ENCODE measurements around the gene ENOX1. TPM values are rescaled to one million over a fixed set of nuclear protein-coding genes. Genes with fewer than 3 reads are reported as not detected.

The ENOX1 gene
- total and polyA plus RNA-seq, 9 of the 15 experiments (the other 6 are each of a cell fraction or from before 2014, with no cell fraction given), result not detected

- intact Hi-C loops (cut with micrococcal nuclease) (no loop called here), in situ Hi-C loops (cut with MboI) (no loop called here)
- CTCF ChIA-PET (ENCODE audit: low intra/inter-chr PET ratio), result no interaction called here
- Histone ChIP-seq H2AFZ (ENCODE audit: low read depth, low read length) (no peak overlapping the region), H3K27ac (ENCODE audit: extremely low read depth, low read depth, low read length) (no peak overlapping the region), H3K79me2 (ENCODE audit: control insufficient read depth, insufficient read depth, low read length) (no peaks in the 10 kb centered on the region), H3K9me3 (replicated peaks; ENCODE audit: control insufficient read depth, insufficient read depth, low read depth, low read length) (no peaks in the 10 kb centered on the region), H3K4me2 (ENCODE audit: insufficient read depth, low read length) (no peak overlapping the region), H3K9me1 (ENCODE audit: control insufficient read depth, insufficient read depth, low read length) (no peaks in the 10 kb centered on the region), H3K27me3 (ENCODE audit: control insufficient read depth in 2 of 2, insufficient read depth in 2 of 2, low read length in 2 of 2) (no peaks in the 10 kb centered on the region), H3K4me1 (replicated peaks in 1 of 2; ENCODE audit: control insufficient read depth in 2 of 2, insufficient read depth in 2 of 2, low read length in 2 of 2) (no peaks in the 10 kb centered on the region; a peak in 1 of 5 replicates), H3K36me3 (ENCODE audit: control insufficient read depth, insufficient read depth, low read length) (no peaks in the 10 kb centered on the region), H3K9ac (ENCODE audit: insufficient read depth in 1 of 2, low read depth in 2 of 2, low read length in 2 of 2) (no peak overlapping the region), H4K20me1 (replicated peaks; ENCODE audit: control insufficient read depth, insufficient read depth, low read length) (no peaks in the 10 kb centered on the region), H3K4me3 (no peak overlapping the region)
- 7% methylated on average over 8 of the region's 10 CpGs for WGBS (ENCODE audit: insufficient coverage, low coverage, missing lambda C conversion rate)
- no peak for FAIRE-seq
- POLR2A ChIA-PET, result no interaction called here
- no peak for ATAC-seq
- no peak for DNase-seq (ENCODE audit: extremely low read depth in 1 of 4, low spot score in 3 of 4)
- no peak for TF ChIP-seq TRIM24 (IDR thresholded peaks at IDR 0.05)
- no peak for TF ChIP-seq ZNF740 (CRISPR knock-in tag; IDR thresholded peaks at IDR 0.05)
- TF ChIP-seq ZNF740 (tag; IDR thresholded peaks at IDR 0.05), result no peak
- no peak for TF ChIP-seq SAFB (IDR thresholded peaks at IDR 0.05; ENCODE audit: borderline replicate concordance, low read depth, low read length)
- no peak for TF ChIP-seq NCOA1 (IDR thresholded peaks at IDR 0.05; ENCODE audit: low read depth)
- TF ChIP-seq ZBTB11 (CRISPR knock-in tag; IDR thresholded peaks at IDR 0.05), result no peak
- TF ChIP-seq RFX1 (IDR thresholded peaks at IDR 0.05), result no peak
- TF ChIP-seq MIER1 (IDR thresholded peaks at IDR 0.05; ENCODE audit: low read depth), result no peak
- no peak for TF ChIP-seq ZNF75A (CRISPR knock-in tag; IDR thresholded peaks at IDR 0.05)
- TF ChIP-seq POLR3A (IDR thresholded peaks at IDR 0.05; ENCODE audit: borderline replicate concordance, extremely low read depth, insufficient read depth, insufficient read length), result no peak
- no peak for TF ChIP-seq ZNF79 (CRISPR knock-in tag; IDR thresholded peaks at IDR 0.05; ENCODE audit: low read depth)
- no peak for TF ChIP-seq ZNF436 (CRISPR knock-in tag; IDR thresholded peaks at IDR 0.05)
- no peak for TF ChIP-seq ZNF212 (CRISPR knock-in tag; IDR thresholded peaks at IDR 0.05)
- TF ChIP-seq ZNF57 (CRISPR knock-in tag; IDR thresholded peaks at IDR 0.05), result no peak
- no TSS peak for BruUV-seq (replicated peaks)
Observed at GRCh38 chr13:43785261-43785649, 1.5 kb downstream of the ENOX1 start.
